GM10248 (cell line): Measurements from ENCODE around the gene TMEM169.

Experiments
- CTCF ChIA-PET: fragments of 300-600 bp; sonication (Branson Sonifier 250); formaldehyde crosslinking; extraction: SDS; loops from one replicate; lab custom pipeline; 2021; ENCODE audit warnings: antibody characterized with exemption; lab: Yijun Ruan, JAX
- POLR2A ChIA-PET: fragments of 350-650 bp; sonication (Branson Sonifier 250); formaldehyde crosslinking; extraction: SDS; loops from one replicate; lab custom pipeline; 2020; ENCODE audit warnings: antibody characterized with exemption; lab: Yijun Ruan, JAX
- DNase-seq: peaks from one replicate; pipeline ENCODE4 v3.0.0; 2012; ENCODE audit errors: extremely low spot score
- TF ChIP-seq, protein P1 (sequence below): IDR thresholded peaks from 2 replicates; pipeline ENCODE4 v1.5.1; 2012; ENCODE audit warnings: mild to moderate bottlenecking, low read depth; ENCODE audit errors: extremely low read depth, missing control alignments, control extremely low read depth

The TMEM169 gene

DNA sequence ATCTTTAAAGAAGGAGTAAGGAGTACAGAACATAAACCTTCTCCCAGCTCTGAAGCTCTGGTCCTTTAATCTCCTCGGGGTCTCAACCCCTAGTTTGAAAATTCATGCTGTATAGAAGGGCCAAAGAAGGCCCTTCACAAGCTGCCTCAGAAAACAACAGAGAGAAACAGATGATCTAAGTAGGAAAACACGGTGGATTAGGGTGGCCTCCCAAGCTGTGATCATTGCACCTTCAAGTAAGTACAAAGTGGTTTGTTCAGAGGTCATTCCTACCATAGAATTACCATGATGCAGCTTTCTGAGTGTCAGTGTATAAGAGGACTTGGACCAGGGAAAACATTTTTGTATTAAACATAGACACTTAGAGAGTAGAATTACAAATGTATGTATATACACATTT is 10.9 kb downstream of the TMEM169 start:
- ChIA-PET POLR2A (no interaction called here), CTCF (interaction anchor here (1.2 to 3.7 kb wide), 10 partner anchors 9 to 69 kb away, joined by 3 to 17 read pairs (median 6); partner anchors contain the start of gene XRCC5)
- DNase-seq: no peak
- TF ChIP-seq, protein P1, sequence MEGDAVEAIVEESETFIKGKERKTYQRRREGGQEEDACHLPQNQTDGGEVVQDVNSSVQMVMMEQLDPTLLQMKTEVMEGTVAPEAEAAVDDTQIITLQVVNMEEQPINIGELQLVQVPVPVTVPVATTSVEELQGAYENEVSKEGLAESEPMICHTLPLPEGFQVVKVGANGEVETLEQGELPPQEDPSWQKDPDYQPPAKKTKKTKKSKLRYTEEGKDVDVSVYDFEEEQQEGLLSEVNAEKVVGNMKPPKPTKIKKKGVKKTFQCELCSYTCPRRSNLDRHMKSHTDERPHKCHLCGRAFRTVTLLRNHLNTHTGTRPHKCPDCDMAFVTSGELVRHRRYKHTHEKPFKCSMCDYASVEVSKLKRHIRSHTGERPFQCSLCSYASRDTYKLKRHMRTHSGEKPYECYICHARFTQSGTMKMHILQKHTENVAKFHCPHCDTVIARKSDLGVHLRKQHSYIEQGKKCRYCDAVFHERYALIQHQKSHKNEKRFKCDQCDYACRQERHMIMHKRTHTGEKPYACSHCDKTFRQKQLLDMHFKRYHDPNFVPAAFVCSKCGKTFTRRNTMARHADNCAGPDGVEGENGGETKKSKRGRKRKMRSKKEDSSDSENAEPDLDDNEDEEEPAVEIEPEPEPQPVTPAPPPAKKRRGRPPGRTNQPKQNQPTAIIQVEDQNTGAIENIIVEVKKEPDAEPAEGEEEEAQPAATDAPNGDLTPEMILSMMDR: no peak

DNA sequence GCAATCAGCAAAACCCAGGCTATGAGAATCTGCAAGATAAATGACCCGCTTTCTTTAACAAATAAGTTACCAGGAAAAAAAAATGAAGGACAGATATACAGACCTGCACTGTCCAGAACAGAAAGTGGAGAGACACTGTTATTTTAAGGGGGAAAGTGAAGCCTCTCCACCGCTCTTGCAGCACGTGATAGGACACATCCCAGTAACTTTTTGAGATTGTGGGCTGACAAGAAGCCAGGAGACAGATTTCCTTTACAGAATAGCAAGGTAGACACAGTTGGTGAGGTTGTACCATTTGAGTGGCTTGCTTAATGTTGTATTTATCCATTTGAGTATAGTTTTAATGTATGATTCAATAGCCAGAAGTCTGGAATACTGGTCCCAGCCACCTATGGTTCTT is 13.0 kb downstream of the TMEM169 start:
- CTCF ChIA-PET: interaction anchor here (1.2 to 3.7 kb wide), 7 partner anchors 10 to 71 kb away, joined by 4 to 17 read pairs (median 5); partner anchors contain the start of genes PECR, TMEM169 and XRCC5
- no peak for DNase-seq
- TF ChIP-seq, protein P1: no peak
- POLR2A ChIA-PET: no interaction called here

DNA sequence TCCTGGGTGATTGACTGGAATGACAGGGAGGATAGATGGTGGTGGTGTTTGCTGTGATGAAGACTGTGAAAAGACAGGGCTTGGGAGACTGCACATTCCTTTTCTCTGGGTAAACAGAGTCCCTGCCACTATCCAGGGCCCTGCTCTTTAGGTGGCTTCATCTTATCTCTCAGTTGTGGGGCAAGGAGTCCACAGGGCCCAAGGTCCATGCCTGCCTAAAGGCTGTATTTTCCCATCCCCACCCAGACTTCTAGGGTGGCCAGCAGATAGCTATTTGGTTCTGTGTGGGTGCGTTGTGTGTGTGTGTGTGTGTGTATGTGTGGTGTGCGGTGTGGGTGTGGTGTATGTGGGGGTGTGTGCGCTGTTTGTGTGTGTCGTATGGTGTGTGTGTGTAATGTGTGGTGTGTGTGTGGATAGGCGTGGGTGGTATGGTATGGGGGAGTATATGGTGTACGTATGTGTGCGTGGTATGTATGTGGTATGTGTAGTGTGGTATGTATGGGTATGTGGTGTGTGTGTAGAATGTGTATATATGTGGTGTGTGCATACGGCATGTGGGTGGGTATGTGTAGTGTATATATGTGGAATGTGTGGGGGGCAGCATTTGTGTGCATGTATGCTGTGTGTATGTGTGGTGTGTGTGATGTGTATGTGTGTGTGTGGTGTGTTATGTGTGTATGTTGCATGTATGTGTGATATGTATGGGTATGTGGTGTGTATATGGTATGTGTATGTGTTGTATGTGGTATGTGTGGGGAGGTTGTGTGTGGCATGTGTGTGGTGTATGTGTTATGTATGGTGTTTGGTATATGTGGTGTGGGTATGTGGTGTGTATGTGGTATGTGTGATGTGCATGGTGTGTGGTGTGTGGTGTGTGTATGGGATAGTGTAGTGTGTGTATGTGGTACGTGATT is 17.0 kb downstream of the TMEM169 start:
- DNase-seq: no peak
- CTCF ChIA-PET: no interaction called here
- POLR2A ChIA-PET: no interaction called here
- TF ChIP-seq, protein P1: no peak

DNA sequence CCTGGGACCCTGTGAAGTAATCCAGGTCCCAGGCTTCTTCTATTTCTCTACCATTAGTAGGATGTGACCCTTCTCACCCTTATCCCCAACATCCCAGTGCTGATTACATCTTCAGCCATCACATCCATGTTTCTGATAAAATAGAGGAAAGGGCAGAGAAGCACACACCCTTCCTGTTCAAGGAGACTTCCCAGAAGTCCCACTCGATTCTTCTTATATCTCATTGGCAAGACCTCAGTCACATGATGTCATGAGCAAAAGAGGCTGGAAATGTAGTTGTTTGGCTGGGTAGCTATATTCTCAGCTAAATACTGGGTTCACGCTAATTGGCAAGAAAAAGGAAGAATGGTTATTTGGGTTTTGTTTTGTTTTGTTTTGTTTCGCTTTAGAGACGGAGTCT is 19.4 kb downstream of the TMEM169 start:
- no peak for DNase-seq
- ChIA-PET CTCF (interaction anchor here (0.8 to 3.0 kb wide), 4 partner anchors 9 to 43 kb away, joined by 3 to 10 read pairs (median 8); no protein-coding TSS in a partner anchor), POLR2A (no interaction called here)
- TF ChIP-seq, protein P1: no peak

DNA sequence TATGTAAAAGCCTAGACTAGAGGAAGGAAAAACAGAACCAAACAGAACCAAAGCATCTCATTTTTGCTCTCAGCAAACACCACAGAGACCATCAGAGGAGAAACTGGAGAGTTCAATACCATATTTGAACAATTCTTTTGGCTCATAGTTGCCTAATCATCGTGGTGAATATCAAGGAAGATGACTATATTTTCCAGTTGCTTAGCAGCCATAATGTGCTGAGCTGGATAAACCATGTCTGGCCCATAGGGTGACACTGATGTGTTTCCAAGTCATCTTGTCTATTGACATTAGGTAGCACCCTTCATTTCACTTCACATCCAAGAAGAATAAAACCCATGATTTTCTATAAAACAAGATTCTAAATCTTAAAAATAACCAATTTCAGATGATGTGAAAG is 21.5 kb downstream of the TMEM169 start:
- ChIA-PET CTCF (interaction anchor here (1.4 to 3.0 kb wide), 5 partner anchors 10 to 80 kb away, joined by 4 to 17 read pairs (median 6); no protein-coding TSS in a partner anchor), POLR2A (no interaction called here)
- no peak for DNase-seq
- TF ChIP-seq, protein P1: no peak

DNA sequence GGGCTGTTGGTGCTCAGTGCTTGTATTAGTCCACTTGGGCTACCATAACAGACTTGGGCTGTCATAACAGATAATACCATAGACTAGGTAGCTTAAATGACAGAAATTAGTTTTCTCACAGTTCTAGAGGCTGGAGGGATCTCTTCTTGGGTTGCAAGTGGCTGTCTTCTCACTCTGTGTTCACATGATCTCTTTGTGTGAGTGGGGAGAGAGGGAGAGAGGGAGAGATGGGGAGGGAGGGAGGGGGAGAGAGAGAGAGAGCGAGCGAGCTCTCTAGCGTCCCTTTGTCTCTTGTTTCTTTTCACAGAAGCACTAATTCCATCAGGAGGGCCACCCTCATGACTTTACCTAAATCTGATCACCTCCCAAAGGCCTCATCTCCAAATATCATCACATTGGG is 23.0 kb downstream of the TMEM169 start:
- ChIA-PET CTCF (interaction anchor here (1.4 to 3.0 kb wide), 6 partner anchors 9 to 81 kb away, joined by 3 to 17 read pairs (median 6); no protein-coding TSS in a partner anchor), POLR2A (no interaction called here)
- no peak for DNase-seq
- TF ChIP-seq, protein P1: no peak
